Endothelial cell of umbilical vein (primary cell): ENCODE data around the gene FYN. TPM values are rescaled to one million over a fixed set of nuclear protein-coding genes. Genes with fewer than 3 reads are reported as not detected.

Source experiments
- BruUV-seq: library from RNA; stranded (reverse); fragments of 400-500 nt; replicated peaks from 2 replicates; lab custom pipeline; 2021; lab: Mats Ljungman, UMichigan
- CTCF ChIA-PET: fragments of 300-600, 350-600 bp; sonication (Branson Sonifier 250); formaldehyde crosslinking; loops from one replicate; lab custom pipeline; 2021; ENCODE audit warnings: antibody characterized with exemption, inconsistent platforms; lab: Charles Lee
- POLR2A ChIA-PET: fragments of 300-600, 350-600 bp; sonication (Branson Sonifier 250); formaldehyde crosslinking; loops from one replicate; lab custom pipeline; 2021; ENCODE audit warnings: antibody characterized with exemption, inconsistent platforms; lab: Charles Lee
- DNase-seq: peaks from one replicate; pipeline ENCODE4 v3.0.0-alpha.2; 2011; ENCODE audit warnings: low read depth, low spot score
- FAIRE-seq: peaks from 2 replicates; lab custom pipeline; 2011; peaks lifted over from hg19 to GRCh38; lab: Jason Lieb, UNC
- H2AFZ ChIP-seq: 2 replicates; pipeline ENCODE4 v1.6.0; 2012; ENCODE audit warnings: low read depth, low read length, control low read depth, inconsistent platforms
- H3K27ac ChIP-seq: 2 replicates; pipeline ENCODE4 v1.5.1; 2011; ENCODE audit warnings: low read depth, mild to moderate bottlenecking, control low read depth, low read length, moderate library complexity; ENCODE audit not compliant: insufficient read depth
- H3K27me3 ChIP-seq, 2 experiments: 2 replicates each; pipeline versions ENCODE4 v1.6.0 to v1.6.1; 2011; ENCODE audit warnings: low read length in 2 of 2, mixed read lengths in 1 of 2; ENCODE audit not compliant: control insufficient read depth in 2 of 2, insufficient read depth in 2 of 2
- H3K36me3 ChIP-seq, 2 experiments: 2 replicates in 1 of 2; 3 replicates in 1 of 2; pipeline ENCODE4 v1.5.1; 2011; ENCODE audit warnings: low read length in 2 of 2, mild to moderate bottlenecking in 1 of 2, moderate library complexity in 1 of 2; ENCODE audit not compliant: control insufficient read depth in 2 of 2, insufficient read depth in 2 of 2; ENCODE audit errors: extremely low read depth in 1 of 2
- H3K4me1 ChIP-seq: 3 replicates; pipeline ENCODE4 v1.5.1; 2011; ENCODE audit warnings: mild to moderate bottlenecking, low read length; ENCODE audit not compliant: control insufficient read depth, insufficient read depth; ENCODE audit errors: extremely low read depth
- H3K4me2 ChIP-seq: 2 replicates; pipeline ENCODE4 v1.6.1; 2011; ENCODE audit warnings: low read length, control low read depth, mixed read lengths; ENCODE audit not compliant: insufficient read depth
- H3K4me3 ChIP-seq, 3 experiments: fragments of 200-600 bp in 1 of 3; sonication (generic), shearing (Covaris generic) in 1 of 3; replicated peaks in 1 of 3; 2 replicates each; pipeline ENCODE4 v1.5.1; 2011 to 2016; ENCODE audit warnings: control low read depth in 3 of 3, low read length in 3 of 3, mild to moderate bottlenecking in 2 of 3, inconsistent platforms in 1 of 3, low read depth in 1 of 3, moderate library complexity in 1 of 3; ENCODE audit not compliant: insufficient read depth in 1 of 3
- H3K79me2 ChIP-seq: 2 replicates; pipeline ENCODE4 v1.6.0; 2012; ENCODE audit warnings: low read length, inconsistent platforms; ENCODE audit not compliant: control insufficient read depth, insufficient read depth
- H3K9ac ChIP-seq: replicated peaks from 2 replicates; pipeline ENCODE3; 2011; ENCODE audit warnings: low read length, control low read depth; ENCODE audit not compliant: insufficient read depth; ENCODE audit errors: extremely low read depth
- H3K9me1 ChIP-seq: replicated peaks from 3 replicates; pipeline ENCODE4 v1.6.0; 2011; ENCODE audit warnings: mild to moderate bottlenecking, low read length; ENCODE audit not compliant: control insufficient read depth, insufficient read depth; ENCODE audit errors: extremely low read depth
- H3K9me3 ChIP-seq: replicated peaks from 2 replicates; pipeline ENCODE4 v1.5.1; 2012; ENCODE audit warnings: low read length, inconsistent platforms; ENCODE audit not compliant: control insufficient read depth, insufficient read depth
- H4K20me1 ChIP-seq: replicated peaks from 2 replicates; pipeline ENCODE3; 2011; ENCODE audit warnings: mild to moderate bottlenecking, low read length; ENCODE audit not compliant: control insufficient read depth, insufficient read depth; ENCODE audit errors: extremely low read depth
- CTCF ChIP-seq, 2 donors: IDR thresholded peaks; 1 replicate in 1 of 2; 2 replicates in 1 of 2; pipeline ENCODE4 v1.5.1; 2011; ENCODE audit warnings: low read length in 2 of 2, mild to moderate bottlenecking in 2 of 2, moderate library complexity in 2 of 2, control low read depth in 1 of 2, inconsistent platforms in 1 of 2, low read depth in 1 of 2; ENCODE audit not compliant: insufficient read depth in 1 of 2; ENCODE audit errors: extremely low read depth in 1 of 2
- EZH2 ChIP-seq: IDR thresholded peaks from 2 replicates; pipeline ENCODE4 v1.6.1; 2012; ENCODE audit warnings: borderline replicate concordance, low read depth, mild to moderate bottlenecking, moderate library complexity, low read length, inconsistent platforms; ENCODE audit not compliant: severe bottlenecking
- FOS ChIP-seq: IDR thresholded peaks from 2 replicates; pipeline ENCODE4 v1.6.1; 2011; ENCODE audit warnings: mild to moderate bottlenecking, low read length, moderate library complexity, borderline replicate concordance; ENCODE audit not compliant: insufficient read depth
- GATA2 ChIP-seq: IDR thresholded peaks from 2 replicates; pipeline ENCODE4 v1.7.0; 2011; ENCODE audit warnings: low read depth, mild to moderate bottlenecking, moderate library complexity, mixed read lengths, low read length; ENCODE audit not compliant: insufficient read length, insufficient read depth
- JUN ChIP-seq: IDR thresholded peaks from 2 replicates; pipeline ENCODE4 v1.6.1; 2011; ENCODE audit warnings: borderline replicate concordance, low read depth; ENCODE audit not compliant: insufficient read length, insufficient read depth
- MAX ChIP-seq: IDR thresholded peaks from 2 replicates; pipeline ENCODE4 v1.6.1; 2011; ENCODE audit not compliant: insufficient read depth, insufficient read length
- MYC ChIP-seq: IDR thresholded peaks from one replicate; pipeline ENCODE4 v1.6.1; 2011; ENCODE audit warnings: mild to moderate bottlenecking, low read depth, low read length
- POLR2A ChIP-seq: IDR thresholded peaks from 2 replicates; pipeline ENCODE4 v1.6.1; 2012; ENCODE audit warnings: low read depth, mild to moderate bottlenecking, control low read depth, low read length
- POLR2AphosphoS5 ChIP-seq: IDR thresholded peaks from 2 replicates; pipeline ENCODE4 v1.6.1; 2012; ENCODE audit warnings: low read depth, mild to moderate bottlenecking, control low read depth, low read length, moderate library complexity; ENCODE audit not compliant: insufficient read depth
- dilution Hi-C: fragments of 300-500 bp; cut with MboI; formaldehyde crosslinking; loops from one replicate; pipeline ENCODE4 v1.15.0; 2019; ENCODE audit warnings: low sequenced_read_pairs; ENCODE audit not compliant: extremely low pct_ligation_motif_present
- intact Hi-C: fragments of 100-400 bp; cut with micrococcal nuclease; formaldehyde crosslinking; loops from one replicate; pipeline ENCODE4 v1.10.0; 2022
- polyA plus RNA-seq, 4 experiments: library from polyadenylated mRNA; depleted of rRNA in 3 of 4; stranded (reverse) in 3 of 4; unstranded in 1 of 4; fragments of >200 nt; gene quantifications; 2 replicates each; pipeline versions ENCODE4 v1.2.1 to v1.2.3, GENCODE V29; 2011 to 2012; ENCODE audit warnings: missing spikeins in 1 of 4
- total RNA-seq: library from RNA; stranded (reverse); gene quantifications from 2 replicates; pipeline ENCODE4 v1.2.3, GENCODE V29; 2021

Gene FYN
- total and polyA plus RNA-seq, 2 donors (not counting 3 experiments of a cell fraction or from before 2014, with no cell fraction given): 69.0 to 143 TPM

- peaks cover 68% of the 10 kb centered on the region for H3K79me2 ChIP-seq
- DNase-seq: no peak
- dilution Hi-C loops: no loop called here
Measured at GRCh38 chr6:111857674-111858337, 15.4 kb downstream of the FYN start.

More at GRCh38 chr6:111857674-111858337, 15.4 kb downstream of the FYN start:
- no peak for FAIRE-seq
- Histone ChIP-seq H3K9me1 (no peaks in the 10 kb centered on the region), H3K9me3 (no peaks in the 10 kb centered on the region), H3K4me3 (no peak overlapping the region), H3K27ac (no peak overlapping the region), H3K36me3 (no peaks in the 10 kb centered on the region), H3K4me1 (no peaks in the 10 kb centered on the region), H2AFZ (no peak overlapping the region), H4K20me1 (peaks cover 12% of the 10 kb centered on the region), H3K27me3 (no peaks in the 10 kb centered on the region), H3K4me2 (no peak overlapping the region), H3K9ac (no peak overlapping the region)
- BruUV-seq: no TSS peak
- POLR2A ChIA-PET: no interaction called here
- CTCF ChIA-PET: no interaction called here
- TF ChIP-seq MYC: no peak
- TF ChIP-seq FOS: no peak
- no peak for TF ChIP-seq CTCF (IDR thresholded peaks at IDR 0.05; ENCODE audit: extremely low read depth in 1 of 2, insufficient read depth in 1 of 2, low read depth in 1 of 2, low read length in 2 of 2)
- TF ChIP-seq POLR2AphosphoS5: no peak
- no peak for TF ChIP-seq EZH2
- TF ChIP-seq JUN: no peak
- no peak for TF ChIP-seq GATA2
- TF ChIP-seq MAX: no peak
- no peak for TF ChIP-seq POLR2A
- intact Hi-C loops: no loop called here
